ENCODE data around the gene TMPRSS6. TPM values are rescaled to one million over a fixed set of nuclear protein-coding genes. Genes with fewer than 3 reads are reported as not detected.
"Not testable (repeated sequence)": the region's sequence is repeated elsewhere in the genome, so short reads cannot be mapped to it uniquely, and the experiment has no call there.

TMPRSS6 gene
- total RNA-seq, 6 experiments from 2014 or later: 40.7 to 104 (median 60.6) TPM

- intact Hi-C loops (cut with DNase I): no loop called here
- H3K27me3 ChIP-seq: no peaks in the 10 kb centered on the region
- TF ChIP-seq POLR2A (IDR thresholded peaks at IDR 0.05): no peak
- TF ChIP-seq CTCF (IDR thresholded peaks at IDR 0.05): no peak
- H3K4me3 ChIP-seq: no peak overlapping the region
- H3K4me1 ChIP-seq: peaks cover 0 to 2% (median 0%) of the 10 kb centered on the region in 4 donors
- no peaks in the 10 kb centered on the region for H3K9me3 ChIP-seq
- no peak for ATAC-seq
- no peaks in the 10 kb centered on the region for H3K36me3 ChIP-seq
- no peak overlapping the region for H3K27ac ChIP-seq
- no peak for DNase-seq
- 53% methylated on average over 4 of the region's 16 CpGs for WGBS (ENCODE audit: insufficient coverage, low coverage, low lambda C conversion rate, missing lambda C conversion rate)
Observed at GRCh38 chr22:37074537-37074936, 35.0 kb downstream of the TMPRSS6 start.

- no peaks in the 10 kb centered on the region for H3K9me3 ChIP-seq
- H3K4me3 ChIP-seq: no peak overlapping the region
- H3K27ac ChIP-seq: no peak overlapping the region
- H3K4me1 ChIP-seq: peaks cover 0 to 1% (median 0%) of the 10 kb centered on the region in 4 donors
- TF ChIP-seq POLR2A (IDR thresholded peaks at IDR 0.05): no peak
- no peaks in the 10 kb centered on the region for H3K36me3 ChIP-seq
- intact Hi-C loops (cut with DNase I): no loop called here
- H3K27me3 ChIP-seq: no peaks in the 10 kb centered on the region
- ATAC-seq (no peak), DNase-seq (no peak)
- 91% methylated on average over 8 of the region's 8 CpGs for WGBS (ENCODE audit: insufficient coverage, low coverage, low lambda C conversion rate, missing lambda C conversion rate)
Observed at GRCh38 chr22:37072673-37073072, 36.8 kb downstream of the TMPRSS6 start.

- ATAC-seq; H3K27ac ChIP-seq; H3K9me3 ChIP-seq; H3K4me3 ChIP-seq; H3K4me1 ChIP-seq; DNase-seq; intact Hi-C loops (cut with DNase I); H3K36me3 ChIP-seq; H3K27me3 ChIP-seq: not testable (repeated sequence)
- 93% methylated on average over 5 of the region's 5 CpGs for WGBS (ENCODE audit: insufficient coverage, low coverage, low lambda C conversion rate, missing lambda C conversion rate)
Observed at GRCh38 chr22:37071850-37072592, 37.5 kb downstream of the TMPRSS6 start.

GRCh38 chr22:37070744-37071143 is 38.8 kb downstream of the TMPRSS6 start:
- H3K27ac ChIP-seq: no peak overlapping the region
- ATAC-seq (no peak), DNase-seq (no peak)
- intact Hi-C loops (cut with DNase I): no loop called here
- no peak overlapping the region for H3K4me3 ChIP-seq
- H3K36me3 ChIP-seq: no peaks in the 10 kb centered on the region
- no peaks in the 10 kb centered on the region for H3K4me1 ChIP-seq
- 60% methylated on average over 1 of the region's 9 CpGs for WGBS (ENCODE audit: insufficient coverage, low coverage, low lambda C conversion rate, missing lambda C conversion rate)
- H3K27me3 ChIP-seq: no peaks in the 10 kb centered on the region
- TF ChIP-seq CTCF (IDR thresholded peaks at IDR 0.05) (no peak), POLR2A (IDR thresholded peaks at IDR 0.05) (no peak)
- H3K9me3 ChIP-seq: no peaks in the 10 kb centered on the region

GRCh38 chr22:37070334-37070733 is 39.2 kb downstream of the TMPRSS6 start:
- Histone ChIP-seq H3K36me3 (no peaks in the 10 kb centered on the region), H3K4me3 (no peak overlapping the region), H3K27me3 (no peaks in the 10 kb centered on the region), H3K9me3 (no peaks in the 10 kb centered on the region), H3K4me1 (no peaks in the 10 kb centered on the region), H3K27ac (no peak overlapping the region)
- TF ChIP-seq CTCF (IDR thresholded peaks at IDR 0.05): no peak
- TF ChIP-seq POLR2A (IDR thresholded peaks at IDR 0.05): no peak
- no peak for ATAC-seq
- intact Hi-C loops (cut with DNase I): no loop called here
- DNase-seq: no peak
- WGBS (ENCODE audit: insufficient coverage, low coverage, low lambda C conversion rate, missing lambda C conversion rate): 76% methylated on average over 6 of the region's 8 CpGs

Data from right lobe of liver (tissue), 6 donors.